Measurements from ENCODE around the gene EBF4.
"Not testable (repeated sequence)": the region's sequence is repeated elsewhere in the genome, so short reads cannot be mapped to it uniquely, and the experiment has no call there.

EBF4 gene

GRCh38 chr20:2759603-2760296, 67.2 kb downstream of the EBF4 start:
- DNase-seq = no peak

- DNase-seq = no peak
Observed at GRCh38 chr20:2760297-2760951, 67.8 kb downstream of the EBF4 start.

- no peak for DNase-seq
Observed at GRCh38 chr20:2760952-2761305, 68.3 kb downstream of the EBF4 start.

GRCh38 chr20:2761885-2762284, 69.3 kb downstream of the EBF4 start:
- no peak for DNase-seq

GRCh38 chr20:2762578-2763131, 70.1 kb downstream of the EBF4 start:
- no peak for DNase-seq

GRCh38 chr20:2763186-2763585, 70.6 kb downstream of the EBF4 start:
- no peak for DNase-seq

GRCh38 chr20:2767768-2768631, 75.4 kb downstream of the EBF4 start:
- DNase-seq = no peak

GRCh38 chr20:2768632-2769015, 76.0 kb downstream of the EBF4 start:
- no peak for DNase-seq

GRCh38 chr20:2770091-2770490, 77.5 kb downstream of the EBF4 start:
- DNase-seq = not testable (repeated sequence)

- DNase-seq = no peak
Observed at GRCh38 chr20:2771631-2772080, 79.1 kb downstream of the EBF4 start.

- no peak for DNase-seq
Observed at GRCh38 chr20:2773812-2774211, 81.2 kb downstream of the EBF4 start.

- DNase-seq = no peak
Observed at GRCh38 chr20:2775139-2775538, 82.6 kb downstream of the EBF4 start.

GRCh38 chr20:2778602-2779321, 86.2 kb downstream of the EBF4 start:
- DNase-seq = no peak

GRCh38 chr20:2780948-2781347, 88.4 kb downstream of the EBF4 start:
- no peak for DNase-seq

GRCh38 chr20:2783908-2784566, 91.5 kb downstream of the EBF4 start:
- no peak for DNase-seq

- DNase-seq = no peak
Observed at GRCh38 chr20:2793471-2793870, 100.9 kb downstream of the EBF4 start.

GRCh38 chr20:2794202-2794748, 101.7 kb downstream of the EBF4 start:
- no peak for DNase-seq

GRCh38 chr20:2794866-2795447, 102.4 kb downstream of the EBF4 start:
- no peak for DNase-seq

- DNase-seq = no peak
Observed at GRCh38 chr20:2795451-2795850, 102.9 kb downstream of the EBF4 start.

GRCh38 chr20:2796011-2796660, 103.6 kb downstream of the EBF4 start:
- no peak for DNase-seq
